ENCODE measurements around the gene SLC11A2. TPM values are rescaled to one million over a fixed set of nuclear protein-coding genes. Genes with fewer than 3 reads are reported as not detected.
"Not testable (repeated sequence)": the region's sequence is repeated elsewhere in the genome, so short reads cannot be mapped to it uniquely, and the experiment has no call there.

The SLC11A2 gene
- total RNA-seq, 4 donors from 2014 or later: 24.9 to 47.1 (median 32.4) TPM

GRCh38 chr12:50955697-50956096 is 70.5 kb downstream of the SLC11A2 start:
- Histone ChIP-seq H3K4me1 (no peaks in the 10 kb centered on the region), H3K9me3 (no peaks in the 10 kb centered on the region), H3K27ac (no peak overlapping the region), H3K4me3 (no peak overlapping the region), H3K27me3 (no peaks in the 10 kb centered on the region), H3K36me3 (peaks cover 0 to 16% of the 10 kb centered on the region in 2 donors)
- ATAC-seq: no peak
- WGBS, 2 donors (ENCODE audit: low coverage in 1 of 2): 52 to 59% methylated on average over 2 of the region's 2 CpGs
- no peak for TF ChIP-seq EP300 (IDR thresholded peaks at IDR 0.05)

- Histone ChIP-seq H3K36me3 (peaks cover 0 to 16% of the 10 kb centered on the region in 2 donors), H3K9me3 (no peaks in the 10 kb centered on the region), H3K4me3 (no peak overlapping the region), H3K27me3 (no peaks in the 10 kb centered on the region), H3K27ac (no peak overlapping the region), H3K4me1 (no peaks in the 10 kb centered on the region)
- TF ChIP-seq CTCF (IDR thresholded peaks at IDR 0.05): no peak
- TF ChIP-seq POLR2AphosphoS5 (IDR thresholded peaks at IDR 0.05): no peak
- no peak for TF ChIP-seq EP300 (IDR thresholded peaks at IDR 0.05)
- TF ChIP-seq POLR2A (IDR thresholded peaks at IDR 0.05): no peak
- ATAC-seq: no peak
- 86 to 87% methylated on average over 1 of the region's 1 CpG for WGBS, 2 donors (ENCODE audit: low coverage in 1 of 2)
Observed at GRCh38 chr12:50955288-50955687, 70.9 kb downstream of the SLC11A2 start.

- ATAC-seq, H3K27ac ChIP-seq, H3K4me3 ChIP-seq, H3K4me1 ChIP-seq, H3K27me3 ChIP-seq, H3K9me3 ChIP-seq: not testable (repeated sequence)
- H3K36me3 ChIP-seq: peaks cover 0 to 16% of the 10 kb centered on the region in 2 donors
- 92 to 100% methylated on average over 1 to 2 of the region's 2 CpGs for WGBS, 2 donors (ENCODE audit: low coverage in 1 of 2)
Observed at GRCh38 chr12:50954789-50955188, 71.4 kb downstream of the SLC11A2 start.

GRCh38 chr12:50953047-50953446 is 73.1 kb downstream of the SLC11A2 start:
- 87 to 91% methylated on average over 7 of the region's 7 CpGs for WGBS, 2 donors (ENCODE audit: low coverage in 1 of 2)
- no peak for ATAC-seq
- TF ChIP-seq EP300 (IDR thresholded peaks at IDR 0.05) (no peak), POLR2A (IDR thresholded peaks at IDR 0.05) (no peak), POLR2AphosphoS5 (IDR thresholded peaks at IDR 0.05) (no peak), CTCF (IDR thresholded peaks at IDR 0.05) (no peak)

GRCh38 chr12:50952510-50952909 is 73.7 kb downstream of the SLC11A2 start, which contains the start of gene HIGD1C:
TSS of gene HIGD1C (plus strand) at chr12:50952544. CDS start at chr12:50953999, 1,455 bp downstream.
- WGBS, 2 donors (ENCODE audit: low coverage in 1 of 2): 90 to 100% methylated on average over 2 of the region's 19 CpGs
- H3K27ac ChIP-seq: no peak within 1 kb of the TSS
- H3K4me3 ChIP-seq: no peak within 1 kb of the TSS
- peaks cover 0 to 16% of the 10 kb centered on the region in 2 donors for H3K36me3 ChIP-seq
- no peaks in the 10 kb centered on the region for H3K27me3 ChIP-seq
- TF ChIP-seq EP300 (IDR thresholded peaks at IDR 0.05) (no peak), POLR2AphosphoS5 (IDR thresholded peaks at IDR 0.05) (no peak), POLR2A (IDR thresholded peaks at IDR 0.05) (no peak), CTCF (IDR thresholded peaks at IDR 0.05) (no peak)
- no peak for ATAC-seq
- no peaks in the 10 kb centered on the region for H3K4me1 ChIP-seq
- no peaks in the 10 kb centered on the region for H3K9me3 ChIP-seq

More at GRCh38 chr12:50953047-50953446, 73.1 kb downstream of the SLC11A2 start:
- H3K27ac ChIP-seq: no peak overlapping the region
- H3K9me3 ChIP-seq: no peaks in the 10 kb centered on the region
- H3K27me3 ChIP-seq: no peaks in the 10 kb centered on the region
- H3K36me3 ChIP-seq: peaks cover 0 to 16% of the 10 kb centered on the region in 2 donors
- H3K4me1 ChIP-seq: no peaks in the 10 kb centered on the region
- no peak overlapping the region for H3K4me3 ChIP-seq

- WGBS, 2 donors (ENCODE audit: low coverage in 1 of 2): 91 to 92% methylated on average over 2 of the region's 2 CpGs
- H3K4me1 ChIP-seq: no peaks in the 10 kb centered on the region
- no peaks in the 10 kb centered on the region for H3K9me3 ChIP-seq
- no peak overlapping the region for H3K27ac ChIP-seq
- H3K4me3 ChIP-seq: no peak overlapping the region
- ATAC-seq: no peak
- peaks cover 0 to 16% of the 10 kb centered on the region in 2 donors for H3K36me3 ChIP-seq
- no peaks in the 10 kb centered on the region for H3K27me3 ChIP-seq
- no peak for TF ChIP-seq POLR2A (IDR thresholded peaks at IDR 0.05)
- no peak for TF ChIP-seq EP300 (IDR thresholded peaks at IDR 0.05)
- TF ChIP-seq POLR2AphosphoS5 (IDR thresholded peaks at IDR 0.05): no peak
- no peak for TF ChIP-seq CTCF (IDR thresholded peaks at IDR 0.05)
Observed at GRCh38 chr12:50951112-50951511, 75.1 kb downstream of the SLC11A2 start.
